Measurements from ENCODE around the gene AGPAT2. TPM values are rescaled to one million over a fixed set of nuclear protein-coding genes. Genes with fewer than 3 reads are reported as not detected.
A peak's percentile ranks its signal among the peaks of the same experiment; 100 is the strongest.

AGPAT2 gene
- total RNA-seq, 1 experiment from 2014 or later: 77.9 TPM

- peaks cover 31% of the 10 kb centered on the region for H3K4me1 ChIP-seq (ENCODE audit: control insufficient read depth, insufficient read depth, low read length)
- BruUV-seq (replicated peaks): no TSS peak
- H3K4me3 ChIP-seq (ENCODE audit: low read depth in 2 of 2, low read length in 2 of 2): peak overlapping the region; percentile 92 to 96
- peaks cover 14% of the 10 kb centered on the region for H3K36me3 ChIP-seq (ENCODE audit: control insufficient read depth, insufficient read depth, low read length)
- peak overlapping the region; percentile 93 for H3K27ac ChIP-seq (ENCODE audit: low read length)
- DNase-seq (ENCODE audit: low read depth, low spot score) (peak; percentile 20), ATAC-seq (peak; percentile 65)
- ChIA-PET POLR2A (no interaction called here), CTCF (no interaction called here)
- in situ Hi-C loops (cut with HindIII; ENCODE audit: low pct_unique_long_range_greater_than_20kb, low sequenced_read_pairs) (no loop called here), intact Hi-C loops (cut with micrococcal nuclease; ENCODE audit: unreplicated experiment) (no loop called here)
- TF ChIP-seq CTCF (IDR thresholded peaks at IDR 0.05) (peak; percentile 93), REST (IDR thresholded peaks at IDR 0.05; ENCODE audit: insufficient read depth in 1 of 2, low read depth in 2 of 2, low read length in 1 of 2) (0 out of 4 replicates have a peak, but pooled peaks of 1 of the 2 experiments have one; percentile 35), TCF7L2 (IDR thresholded peaks at IDR 0.05; ENCODE audit: low read depth, low read length) (no peak; the same call in 1 of the 2 replicates), SIN3A (IDR thresholded peaks at IDR 0.05; ENCODE audit: borderline replicate concordance, insufficient read depth, low read depth, low read length) (0 out of 2 replicates have a peak, but pooled peaks have one; percentile 66), POLR2AphosphoS5 (IDR thresholded peaks at IDR 0.05; ENCODE audit: low read depth, low read length) (peak; percentile 98)
- no peaks in the 10 kb centered on the region for H3K9me3 ChIP-seq (ENCODE audit: control insufficient read depth, insufficient read depth, low read depth, low read length)
- no peaks in the 10 kb centered on the region for H3K27me3 ChIP-seq (ENCODE audit: control insufficient read depth, insufficient read depth, low read length)
Measured at GRCh38 chr9:136728080-136728547, 40.9 kb upstream of the AGPAT2 start.

- peak; percentile 32 for DNase-seq (ENCODE audit: low read depth, low spot score)
- H3K36me3 ChIP-seq (ENCODE audit: control insufficient read depth, insufficient read depth, low read length): peaks cover 14% of the 10 kb centered on the region
- ChIA-PET POLR2A (no interaction called here), CTCF (interaction anchor here (0.6 kb wide), 1 partner anchor 20 kb away, joined by 4 read pairs; no protein-coding TSS in a partner anchor)
- in situ Hi-C loops (cut with HindIII; ENCODE audit: low pct_unique_long_range_greater_than_20kb, low sequenced_read_pairs) (no loop called here), intact Hi-C loops (cut with micrococcal nuclease; ENCODE audit: unreplicated experiment) (no loop called here)
- no peak for ATAC-seq
- TF ChIP-seq POLR2AphosphoS5 (IDR thresholded peaks at IDR 0.05; ENCODE audit: low read depth, low read length) (no peak), SIN3A (IDR thresholded peaks at IDR 0.05; ENCODE audit: borderline replicate concordance, insufficient read depth, low read depth, low read length) (no peak), CTCF (IDR thresholded peaks at IDR 0.05) (peak; percentile 60), TCF7L2 (IDR thresholded peaks at IDR 0.05; ENCODE audit: low read depth, low read length) (no peak), REST (IDR thresholded peaks at IDR 0.05; ENCODE audit: insufficient read depth in 1 of 2, low read depth in 2 of 2, low read length in 1 of 2) (no peak)
- no peaks in the 10 kb centered on the region for H3K27me3 ChIP-seq (ENCODE audit: control insufficient read depth, insufficient read depth, low read length)
- H3K4me3 ChIP-seq (ENCODE audit: low read depth in 2 of 2, low read length in 2 of 2): peak overlapping the region; percentile 92 to 96
- peaks cover 37% of the 10 kb centered on the region for H3K4me1 ChIP-seq (ENCODE audit: control insufficient read depth, insufficient read depth, low read length)
- no peaks in the 10 kb centered on the region for H3K9me3 ChIP-seq (ENCODE audit: control insufficient read depth, insufficient read depth, low read depth, low read length)
- TSS peak; percentile 91 for BruUV-seq (replicated peaks)
- peak overlapping the region; percentile 93 for H3K27ac ChIP-seq (ENCODE audit: low read length)
Measured at GRCh38 chr9:136726631-136727191, 39.5 kb upstream of the AGPAT2 start.
